HG03439 (cell line): ENCODE data around the gene MAP1A.

Source experiments
- ATAC-seq: cut with Tn5 transposase; IDR thresholded peaks from one replicate; pipeline ENCODE4 v1.9.1; 2021; ENCODE audit warnings: mild to moderate bottlenecking, moderate library complexity; ENCODE audit not compliant: unreplicated experiment

MAP1A gene

DNA sequence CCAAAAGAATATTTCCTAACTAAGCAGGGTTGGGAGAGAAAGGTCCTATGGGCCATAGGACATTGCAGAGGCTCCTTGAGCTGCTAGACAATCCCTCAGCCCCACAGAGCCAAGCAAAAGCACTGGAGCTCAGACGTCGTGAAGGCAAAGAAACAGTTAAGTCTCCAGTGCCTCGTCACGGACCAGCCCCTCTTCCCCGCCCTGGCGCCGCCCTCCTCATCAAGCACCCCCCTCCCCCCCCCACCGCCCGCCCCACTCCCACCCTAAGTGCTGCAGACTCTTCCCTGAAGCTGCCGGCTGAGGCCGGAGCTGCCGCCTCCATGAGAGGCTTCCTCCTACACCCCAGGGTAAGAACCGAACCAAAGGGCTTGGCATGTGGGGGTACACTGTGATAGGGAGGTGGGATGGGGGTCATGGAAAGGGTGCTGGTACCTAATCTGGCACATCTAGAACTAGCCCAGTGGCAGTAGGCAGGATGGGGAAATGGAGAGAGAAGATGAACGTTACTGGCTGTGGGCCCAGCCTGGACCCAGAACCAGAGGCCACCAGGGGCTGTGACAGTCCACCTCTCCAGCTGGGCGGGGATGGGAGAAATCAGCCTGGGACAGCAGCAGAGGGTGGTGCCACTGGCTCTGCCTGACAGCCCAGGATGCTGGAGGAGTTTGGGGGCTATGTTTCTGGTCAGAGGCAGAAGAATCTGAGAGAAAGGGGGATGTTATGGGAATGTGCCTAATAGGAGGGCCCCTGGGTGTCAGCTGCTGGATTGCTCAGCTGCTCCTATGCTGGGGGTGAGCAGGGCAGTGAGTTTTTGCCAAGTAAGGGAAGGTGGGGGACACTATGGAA lies at the start of gene MAP1A:
Gene MAP1A, plus strand, starts transcription at position 255 of the 843 bp plus-strand sequence. CDS start 3,866 bp downstream, outside the sequence.
- no peak for ATAC-seq

DNA sequence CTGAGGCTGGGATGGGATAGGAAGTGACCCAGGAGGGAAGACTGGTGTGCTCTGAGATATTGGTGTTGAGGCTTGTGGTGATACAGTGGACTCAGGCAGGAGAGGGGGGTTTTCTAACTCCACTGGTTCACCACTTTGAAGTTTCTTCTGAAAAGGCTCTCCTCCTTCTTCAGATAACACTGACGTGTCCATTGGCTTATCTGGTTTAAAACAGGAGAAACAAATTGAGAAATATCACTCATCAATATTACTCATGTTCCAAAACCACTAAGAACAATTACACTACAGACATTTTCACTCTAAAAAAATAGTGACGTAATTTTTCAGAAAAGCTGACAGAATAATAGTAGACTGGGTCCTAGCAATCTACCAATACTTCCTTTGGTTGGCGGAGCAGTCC lies 47.5 kb upstream of the MAP1A start:
- ATAC-seq = no peak

DNA sequence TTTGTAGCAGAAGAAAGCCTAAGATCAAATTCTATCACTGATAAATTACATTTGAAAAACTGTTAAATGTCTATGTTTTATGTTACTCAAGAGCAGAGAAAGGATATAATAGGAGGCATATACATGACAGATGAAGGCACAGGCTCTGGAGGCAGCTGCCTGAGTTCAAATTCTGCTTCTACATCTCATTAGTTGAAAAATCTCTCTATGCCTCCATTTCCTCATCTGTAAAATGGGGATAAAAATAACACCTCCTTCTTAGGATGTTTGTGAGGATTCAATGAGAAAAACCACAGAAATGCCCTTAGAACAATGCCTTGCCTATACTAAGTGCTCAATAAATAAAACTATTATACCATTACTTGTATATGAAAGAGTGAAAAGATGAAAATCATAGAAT lies 45.4 kb upstream of the MAP1A start:
- ATAC-seq = no peak

GRCh38 chr15:43473885-43474284 lies 43.5 kb upstream of the MAP1A start:
- ATAC-seq = no peak

GRCh38 chr15:43483297-43484128 lies 33.9 kb upstream of the MAP1A start:
- ATAC-seq = no peak

DNA sequence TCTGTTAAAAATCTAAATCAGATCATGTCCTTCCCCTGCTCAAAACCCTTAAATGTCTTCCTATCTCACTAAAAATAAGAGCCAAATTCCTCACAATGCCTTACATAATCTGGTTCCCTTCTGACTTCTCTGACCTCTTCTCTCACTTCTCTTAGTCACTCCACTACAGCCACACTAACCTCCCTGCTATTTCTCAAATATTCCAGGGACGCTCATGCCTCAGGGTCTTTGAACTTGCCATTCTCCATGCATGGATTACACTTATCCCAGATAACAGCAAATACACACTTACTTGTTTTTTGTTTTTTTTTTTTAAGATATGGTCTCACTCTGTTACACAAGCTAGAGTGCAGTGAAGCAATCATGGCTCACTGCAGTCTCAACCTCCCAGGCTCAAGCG lies 33.0 kb upstream of the MAP1A start:
- no peak for ATAC-seq

DNA sequence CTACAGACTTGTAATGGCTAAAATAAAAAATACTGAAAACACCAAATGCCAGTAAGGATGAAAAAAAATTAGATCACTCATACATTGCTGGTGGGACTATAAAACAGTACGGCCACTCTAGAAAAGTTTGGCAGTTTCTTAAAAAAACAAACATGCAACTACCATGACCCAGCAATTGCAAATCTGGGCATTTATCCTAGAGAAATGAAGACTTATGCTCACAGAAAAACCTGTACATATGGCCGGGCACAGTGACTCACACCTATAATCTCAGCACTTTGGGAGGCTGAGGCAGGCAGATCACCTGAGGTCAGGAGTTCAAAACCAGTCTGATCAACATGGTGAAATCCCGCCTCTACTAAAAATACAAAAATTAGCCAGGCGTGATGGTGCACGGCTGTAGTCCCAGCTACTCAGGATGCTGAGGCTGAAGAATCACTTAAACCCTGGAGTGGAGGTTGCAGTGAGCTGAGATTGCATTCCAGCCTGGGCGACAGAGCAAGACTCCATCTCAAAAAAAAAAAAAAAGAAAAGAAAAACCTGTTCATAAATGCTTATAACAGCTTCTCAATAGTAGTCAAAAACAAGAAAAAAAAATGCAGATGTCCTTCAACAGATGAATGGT lies 30.0 kb upstream of the MAP1A start:
- ATAC-seq = no peak

DNA sequence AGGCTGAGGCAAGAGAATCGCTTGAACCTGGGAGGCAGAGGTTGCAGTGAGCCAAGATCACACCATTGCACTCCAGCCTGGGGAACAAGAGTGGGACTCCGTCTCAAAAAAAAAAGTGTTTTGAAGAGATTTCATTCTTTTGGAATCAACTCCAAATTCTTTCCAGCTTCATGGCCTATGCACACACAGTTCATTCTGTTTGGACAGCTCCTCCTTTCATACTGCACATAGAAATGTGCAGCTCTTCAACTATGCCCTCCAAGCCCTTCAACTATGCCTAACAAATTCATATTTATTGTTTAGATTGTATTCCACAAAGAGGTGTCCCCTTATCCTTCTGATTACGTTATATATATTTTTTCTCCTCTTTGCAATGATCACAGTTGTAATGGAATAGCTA lies 28.6 kb upstream of the MAP1A start:
- no peak for ATAC-seq

DNA sequence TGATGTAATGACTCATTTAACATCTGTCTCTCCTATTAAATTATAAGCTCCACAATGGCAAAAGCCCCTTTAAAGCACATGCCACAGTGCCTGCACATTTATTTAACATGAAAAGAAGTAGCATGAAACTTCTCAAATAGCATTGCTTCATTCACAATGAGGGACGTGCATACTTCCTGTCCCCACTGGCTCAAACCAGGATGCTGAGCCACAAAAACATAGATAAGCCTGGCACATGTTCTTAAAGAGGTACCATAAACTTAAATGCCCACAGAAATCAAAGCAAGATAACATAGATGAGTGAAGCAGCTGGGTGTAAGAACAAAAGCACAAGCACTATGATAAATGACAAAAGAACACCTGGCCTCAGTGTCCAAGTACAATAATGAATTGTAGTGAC lies 28.2 kb upstream of the MAP1A start:
- ATAC-seq = no peak

DNA sequence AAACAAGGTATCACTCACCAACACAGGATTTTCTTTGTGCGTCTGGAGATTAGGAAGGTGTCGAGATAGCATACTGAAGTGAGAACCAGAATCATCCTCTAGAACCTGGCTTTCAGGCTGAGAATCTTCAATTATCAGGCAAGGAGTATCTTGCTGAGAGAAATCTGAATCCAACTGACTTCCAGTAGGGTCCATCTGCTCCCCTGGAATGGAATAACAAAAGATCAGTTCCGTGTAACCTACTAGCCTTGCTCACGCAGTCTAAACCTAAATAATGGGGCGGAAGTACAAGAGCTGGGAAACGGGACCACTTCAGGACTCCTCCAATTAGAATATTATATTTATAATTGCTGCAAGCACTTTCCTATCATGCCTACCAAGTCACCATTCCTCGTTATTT lies 25.1 kb upstream of the MAP1A start:
- no peak for ATAC-seq

- ATAC-seq = peak; percentile 97
These were observed 24.5 kb upstream of the MAP1A start, which contains the start of gene TP53BP1 for GRCh38 chr15:43492673-43493601. Gene TP53BP1 (minus strand): TSS chr15:43493156. CDS start chr15:43493043, 113 bp downstream.

GRCh38 chr15:43493703-43494472 lies 23.5 kb upstream of the MAP1A start:
- ATAC-seq = no peak

DNA sequence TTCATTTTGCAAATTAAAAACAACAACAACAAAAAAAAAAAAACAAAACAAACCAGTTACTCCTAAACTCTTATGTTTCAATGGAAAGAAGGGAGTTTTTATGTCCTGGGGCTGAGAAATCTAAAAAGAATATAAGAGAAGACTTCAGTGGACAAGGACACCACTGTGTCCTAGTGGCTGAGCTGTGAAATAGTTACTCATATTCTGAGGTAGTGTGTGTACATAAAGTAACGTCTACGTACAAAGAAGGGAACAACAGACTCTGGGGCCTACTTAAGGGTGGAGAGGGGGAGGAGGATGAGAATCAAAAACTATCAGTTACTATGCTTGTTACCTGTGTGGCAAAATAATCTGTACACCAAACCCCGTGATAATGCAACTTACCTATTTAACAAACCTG lies 18.4 kb upstream of the MAP1A start:
- no peak for ATAC-seq

DNA sequence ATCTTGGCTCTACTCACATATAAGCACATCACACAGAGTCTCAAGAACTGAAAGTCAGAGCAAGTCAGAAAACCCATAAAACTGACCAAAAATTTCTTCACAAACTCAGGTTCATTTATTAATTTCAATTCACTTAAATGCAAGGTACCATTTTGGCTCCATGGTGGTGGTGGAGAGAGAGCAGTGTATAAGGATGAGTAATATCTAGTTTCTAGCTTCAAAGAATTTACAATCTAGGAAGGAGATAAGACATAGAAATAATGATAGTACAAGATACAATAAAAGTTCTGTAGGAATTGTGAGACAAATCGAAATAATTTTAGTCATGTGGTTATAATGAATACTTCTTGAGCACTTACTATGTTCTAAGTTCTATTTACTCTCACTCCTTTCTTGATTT lies 17.8 kb upstream of the MAP1A start:
- no peak for ATAC-seq

GRCh38 chr15:43505738-43506137 lies 11.7 kb upstream of the MAP1A start:
- ATAC-seq = no peak

- no peak for ATAC-seq
These were observed 9.0 kb upstream of the MAP1A start for GRCh38 chr15:43508421-43508820.

DNA sequence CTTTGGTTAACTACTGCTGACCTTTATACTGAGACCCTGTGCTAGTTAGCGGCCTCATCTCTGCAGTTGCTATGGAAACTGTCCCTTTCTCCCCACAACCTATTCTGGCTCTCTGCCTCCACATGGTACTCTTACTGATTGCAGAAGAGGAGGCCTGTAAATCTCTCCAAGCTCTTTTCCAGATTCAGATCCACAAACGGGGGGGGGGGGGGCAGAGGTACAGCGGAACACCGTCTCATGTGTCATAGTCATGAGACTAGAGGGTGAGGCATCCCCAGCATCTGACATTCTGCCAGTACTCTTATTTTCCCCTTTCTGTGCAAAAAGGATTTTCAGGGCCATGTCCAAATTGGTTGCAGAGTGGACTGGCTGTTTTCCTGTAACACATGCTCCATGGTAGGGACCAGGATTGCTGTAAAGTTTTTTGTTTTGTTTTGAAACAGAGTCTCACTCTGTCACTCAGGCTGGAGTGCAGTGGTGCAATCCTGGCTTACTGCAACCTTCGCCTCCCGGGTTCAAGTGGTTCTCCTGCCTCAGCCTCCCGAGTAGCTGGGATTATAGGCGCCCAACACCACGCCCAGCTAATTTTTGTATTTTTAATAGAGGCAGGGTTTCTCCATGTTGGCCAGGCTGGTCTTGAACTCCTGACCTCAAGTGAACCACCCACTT lies 8.3 kb upstream of the MAP1A start:
- ATAC-seq = no peak

DNA sequence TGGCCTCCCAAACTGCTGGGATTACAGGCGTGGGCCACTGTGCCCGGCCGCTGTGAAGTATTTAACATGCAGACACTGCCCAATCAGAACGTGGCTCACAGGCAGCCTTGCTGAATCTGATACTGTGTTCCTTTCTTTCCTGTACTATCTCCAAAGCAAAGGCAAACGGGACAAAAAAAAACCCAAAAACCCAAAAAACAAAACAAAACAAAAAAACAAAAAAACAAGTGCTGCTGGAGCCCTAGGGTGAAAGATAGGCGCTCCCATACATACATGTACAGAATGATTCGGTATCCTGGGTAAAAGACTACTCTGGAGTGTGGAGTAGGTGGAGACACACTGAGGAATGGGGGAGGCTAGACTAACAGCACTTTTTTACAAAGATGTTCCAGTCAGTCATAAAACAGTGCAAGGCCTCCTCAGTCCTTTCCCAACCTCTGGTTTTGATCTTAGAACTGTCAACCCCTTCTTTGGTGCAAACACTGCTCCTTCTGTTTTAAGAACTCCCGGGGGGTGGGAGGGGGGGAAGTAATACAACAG lies 7.7 kb upstream of the MAP1A start:
- no peak for ATAC-seq
